ENCODE measurements around the gene GABRG3. TPM values are rescaled to one million over a fixed set of nuclear protein-coding genes. Genes with fewer than 3 reads are reported as not detected.

The GABRG3 gene
- total and polyA plus RNA-seq, 2 experiments from 2014 or later, result 0.15 to 0.43 TPM

- Histone ChIP-seq H3K27ac (no peak overlapping the region), H3K9me2 (replicated peaks; ENCODE audit: insufficient read depth) (no peaks in the 10 kb centered on the region), H3K9me3 (ENCODE audit: low read depth) (no peaks in the 10 kb centered on the region), H3K27me3 (no peaks in the 10 kb centered on the region), H3K36me3 (replicated peaks; ENCODE audit: insufficient read depth, low read depth) (no peaks in the 10 kb centered on the region), H3K4me1 (ENCODE audit: insufficient read depth) (no peaks in the 10 kb centered on the region), H3K4me2 (no peak overlapping the region), H4K20me1 (ENCODE audit: insufficient read depth, poor library complexity, severe bottlenecking) (no peaks in the 10 kb centered on the region), H2AFZ (no peak overlapping the region), H3K79me2 (no peaks in the 10 kb centered on the region), H3K4me3 (no peak overlapping the region)
- DNase-seq (ENCODE audit: low spot score), result no peak
- TF ChIP-seq CTCF (IDR thresholded peaks at IDR 0.05; ENCODE audit: poor library complexity) (no peak), EZH2phosphoT487 (IDR thresholded peaks at IDR 0.05; ENCODE audit: low read depth, severe bottlenecking, unreplicated experiment) (no peak), EZH2 (IDR thresholded peaks at IDR 0.05; ENCODE audit: borderline replicate concordance) (no peak)
- 43% methylated on average over 5 of the region's 5 CpGs for WGBS (ENCODE audit: low lambda C conversion rate, missing lambda C conversion rate)
Observed at GRCh38 chr15:27119695-27120266, 148.8 kb downstream of the GABRG3 start.

- no peaks in the 10 kb centered on the region for H3K79me2 ChIP-seq
- H3K4me3 ChIP-seq, result no peak overlapping the region
- H3K4me1 ChIP-seq (ENCODE audit: insufficient read depth), result no peaks in the 10 kb centered on the region
- no peaks in the 10 kb centered on the region for H3K9me2 ChIP-seq (replicated peaks; ENCODE audit: insufficient read depth)
- WGBS (ENCODE audit: low lambda C conversion rate, missing lambda C conversion rate), result 61% methylated on average over 2 of the region's 2 CpGs
- TF ChIP-seq EZH2phosphoT487 (IDR thresholded peaks at IDR 0.05; ENCODE audit: low read depth, severe bottlenecking, unreplicated experiment), result no peak
- TF ChIP-seq EZH2 (IDR thresholded peaks at IDR 0.05; ENCODE audit: borderline replicate concordance), result no peak
- TF ChIP-seq CTCF (IDR thresholded peaks at IDR 0.05; ENCODE audit: poor library complexity), result no peak
- H4K20me1 ChIP-seq (ENCODE audit: insufficient read depth, poor library complexity, severe bottlenecking), result no peaks in the 10 kb centered on the region
- H3K4me2 ChIP-seq, result no peak overlapping the region
- no peak for DNase-seq (ENCODE audit: low spot score)
- no peaks in the 10 kb centered on the region for H3K27me3 ChIP-seq
- H3K27ac ChIP-seq, result no peak overlapping the region
- no peaks in the 10 kb centered on the region for H3K36me3 ChIP-seq (replicated peaks; ENCODE audit: insufficient read depth, low read depth)
- no peak overlapping the region for H2AFZ ChIP-seq
- no peaks in the 10 kb centered on the region for H3K9me3 ChIP-seq (ENCODE audit: low read depth)
Observed at GRCh38 chr15:27121672-27122071, 150.7 kb downstream of the GABRG3 start.

- no peaks in the 10 kb centered on the region for H3K27me3 ChIP-seq
- no peaks in the 10 kb centered on the region for H3K9me3 ChIP-seq (ENCODE audit: low read depth)
- H3K4me1 ChIP-seq (ENCODE audit: insufficient read depth), result no peaks in the 10 kb centered on the region
- no peak overlapping the region for H3K4me2 ChIP-seq
- 79% methylated on average over 6 of the region's 6 CpGs for WGBS (ENCODE audit: low lambda C conversion rate, missing lambda C conversion rate)
- H3K27ac ChIP-seq, result no peak overlapping the region
- no peaks in the 10 kb centered on the region for H3K36me3 ChIP-seq (replicated peaks; ENCODE audit: insufficient read depth, low read depth)
- no peak overlapping the region for H2AFZ ChIP-seq
- TF ChIP-seq EZH2phosphoT487 (IDR thresholded peaks at IDR 0.05; ENCODE audit: low read depth, severe bottlenecking, unreplicated experiment), result no peak
- TF ChIP-seq CTCF (IDR thresholded peaks at IDR 0.05; ENCODE audit: poor library complexity), result no peak
- no peak for TF ChIP-seq EZH2 (IDR thresholded peaks at IDR 0.05; ENCODE audit: borderline replicate concordance)
- no peak for DNase-seq (ENCODE audit: low spot score)
- H3K9me2 ChIP-seq (replicated peaks; ENCODE audit: insufficient read depth), result no peaks in the 10 kb centered on the region
- no peak overlapping the region for H3K4me3 ChIP-seq
- no peaks in the 10 kb centered on the region for H3K79me2 ChIP-seq
- no peaks in the 10 kb centered on the region for H4K20me1 ChIP-seq (ENCODE audit: insufficient read depth, poor library complexity, severe bottlenecking)
Observed at GRCh38 chr15:27123291-27123690, 152.3 kb downstream of the GABRG3 start.
